ENCODE measurements around the gene ATG16L1.

ATG16L1 gene

DNA sequence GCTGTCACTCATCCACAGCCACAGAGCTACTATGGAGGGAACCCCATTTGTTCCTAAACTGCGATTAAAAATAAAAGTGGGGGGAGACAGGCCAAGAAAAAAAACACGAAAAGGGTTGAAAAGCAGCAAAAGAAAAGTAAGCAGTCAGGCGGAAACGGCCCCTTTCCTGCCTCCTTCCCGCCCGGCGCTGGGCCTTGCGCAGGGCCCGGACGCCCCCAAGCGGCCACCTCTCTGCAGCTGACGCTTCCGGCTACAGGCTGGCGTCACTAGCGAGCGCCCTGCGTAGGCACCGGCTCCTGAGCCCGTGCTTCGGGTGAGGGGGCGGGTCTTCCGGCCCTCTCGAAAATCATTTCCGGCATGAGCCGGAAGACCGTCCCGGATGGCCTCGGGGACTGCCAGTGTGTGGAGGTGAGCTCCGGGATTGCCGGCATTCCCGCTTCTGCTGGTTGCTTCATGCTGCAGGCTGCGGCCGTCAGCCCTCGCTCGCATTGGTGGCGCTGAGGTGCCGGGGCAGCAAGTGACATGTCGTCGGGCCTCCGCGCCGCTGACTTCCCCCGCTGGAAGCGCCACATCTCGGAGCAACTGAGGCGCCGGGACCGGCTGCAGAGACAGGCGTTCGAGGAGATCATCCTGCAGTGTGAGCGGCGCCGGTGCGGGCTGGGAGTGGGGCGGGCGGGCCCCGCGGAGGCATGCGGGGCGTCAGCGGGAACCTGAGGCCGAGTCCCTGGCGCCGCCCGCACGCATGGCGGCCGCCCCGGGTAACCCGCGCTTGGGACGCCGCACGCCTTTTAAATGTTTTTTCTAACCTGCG is at the start of gene ATG16L1:
Gene ATG16L1 (plus strand): TSS at position 368 of the 811 bp plus-strand sequence. CDS start 155 bp downstream, at position 523.
- Histone ChIP-seq H3K4me3 (ENCODE audit: low read length in 2 of 2) (peak within 1 kb of the TSS; percentile 87 to 96), H3K4me1 (ENCODE audit: control insufficient read depth in 2 of 2, insufficient read depth in 2 of 2, low read length in 2 of 2) (peaks cover 11 to 18% of the 10 kb centered on the region in 2 donors), H3K9ac (ENCODE audit: low read depth in 1 of 2, low read length in 2 of 2) (peak within 1 kb of the TSS; percentile 79), H3K9me3 (ENCODE audit: control insufficient read depth in 2 of 2, low read length in 2 of 2) (no peaks in the 10 kb centered on the region), H3K36me3 (ENCODE audit: control insufficient read depth in 2 of 2, insufficient read depth in 2 of 2, low read length in 2 of 2) (peaks cover 7 to 14% of the 10 kb centered on the region in 2 donors), H3K27ac (ENCODE audit: low read depth in 2 of 2, low read length in 2 of 2) (peak within 1 kb of the TSS; percentile 78 to 87), H3K27me3 (ENCODE audit: control insufficient read depth in 2 of 2, insufficient read depth in 2 of 2, low read length in 2 of 2) (no peaks in the 10 kb centered on the region)

GRCh38 chr2:233202531-233202944 is 48.9 kb upstream of the ATG16L1 start:
- H3K27ac ChIP-seq (ENCODE audit: low read depth in 2 of 2, low read length in 2 of 2) = no peak overlapping the region
- no peak overlapping the region for H3K4me3 ChIP-seq (ENCODE audit: low read length in 2 of 2)
- no peaks in the 10 kb centered on the region for H3K27me3 ChIP-seq (ENCODE audit: control insufficient read depth in 2 of 2, insufficient read depth in 2 of 2, low read length in 2 of 2)
- no peak overlapping the region for H3K9ac ChIP-seq (ENCODE audit: low read depth in 1 of 2, low read length in 2 of 2)
- H3K4me1 ChIP-seq (ENCODE audit: control insufficient read depth in 2 of 2, insufficient read depth in 2 of 2, low read length in 2 of 2) = no peaks in the 10 kb centered on the region
- H3K36me3 ChIP-seq (ENCODE audit: control insufficient read depth in 2 of 2, insufficient read depth in 2 of 2, low read length in 2 of 2) = peaks cover 0 to 14% of the 10 kb centered on the region in 2 donors
- no peaks in the 10 kb centered on the region for H3K9me3 ChIP-seq (ENCODE audit: control insufficient read depth in 2 of 2, low read length in 2 of 2)

- H3K4me1 ChIP-seq (ENCODE audit: control insufficient read depth in 2 of 2, insufficient read depth in 2 of 2, low read length in 2 of 2) = no peaks in the 10 kb centered on the region
- no peaks in the 10 kb centered on the region for H3K9me3 ChIP-seq (ENCODE audit: control insufficient read depth in 2 of 2, low read length in 2 of 2)
- H3K27ac ChIP-seq (ENCODE audit: low read depth in 2 of 2, low read length in 2 of 2) = no peak overlapping the region
- H3K4me3 ChIP-seq (ENCODE audit: low read length in 2 of 2) = no peak overlapping the region
- no peaks in the 10 kb centered on the region for H3K27me3 ChIP-seq (ENCODE audit: control insufficient read depth in 2 of 2, insufficient read depth in 2 of 2, low read length in 2 of 2)
- peaks cover 0 to 14% of the 10 kb centered on the region in 2 donors for H3K36me3 ChIP-seq (ENCODE audit: control insufficient read depth in 2 of 2, insufficient read depth in 2 of 2, low read length in 2 of 2)
- no peak overlapping the region for H3K9ac ChIP-seq (ENCODE audit: low read depth in 1 of 2, low read length in 2 of 2)
These were observed 48.4 kb upstream of the ATG16L1 start for GRCh38 chr2:233203060-233203459.

- H3K9me3 ChIP-seq (ENCODE audit: control insufficient read depth in 2 of 2, low read length in 2 of 2) = no peaks in the 10 kb centered on the region
- no peaks in the 10 kb centered on the region for H3K27me3 ChIP-seq (ENCODE audit: control insufficient read depth in 2 of 2, insufficient read depth in 2 of 2, low read length in 2 of 2)
- H3K4me1 ChIP-seq (ENCODE audit: control insufficient read depth in 2 of 2, insufficient read depth in 2 of 2, low read length in 2 of 2) = no peaks in the 10 kb centered on the region
- H3K4me3 ChIP-seq (ENCODE audit: low read length in 2 of 2) = no peak overlapping the region
- H3K27ac ChIP-seq (ENCODE audit: low read depth in 2 of 2, low read length in 2 of 2) = no peak overlapping the region
- H3K9ac ChIP-seq (ENCODE audit: low read depth in 1 of 2, low read length in 2 of 2) = no peak overlapping the region
- peaks cover 0 to 12% of the 10 kb centered on the region in 2 donors for H3K36me3 ChIP-seq (ENCODE audit: control insufficient read depth in 2 of 2, insufficient read depth in 2 of 2, low read length in 2 of 2)
These were observed 47.1 kb upstream of the ATG16L1 start for GRCh38 chr2:233204286-233204936.

- peaks cover 0 to 4% of the 10 kb centered on the region in 2 donors for H3K36me3 ChIP-seq (ENCODE audit: control insufficient read depth in 2 of 2, insufficient read depth in 2 of 2, low read length in 2 of 2)
- no peak overlapping the region for H3K9ac ChIP-seq (ENCODE audit: low read depth in 1 of 2, low read length in 2 of 2)
- H3K4me1 ChIP-seq (ENCODE audit: control insufficient read depth in 2 of 2, insufficient read depth in 2 of 2, low read length in 2 of 2) = no peaks in the 10 kb centered on the region
- H3K9me3 ChIP-seq (ENCODE audit: control insufficient read depth in 2 of 2, low read length in 2 of 2) = no peaks in the 10 kb centered on the region
- no peak overlapping the region for H3K27ac ChIP-seq (ENCODE audit: low read depth in 2 of 2, low read length in 2 of 2)
- H3K4me3 ChIP-seq (ENCODE audit: low read length in 2 of 2) = no peak overlapping the region
- no peaks in the 10 kb centered on the region for H3K27me3 ChIP-seq (ENCODE audit: control insufficient read depth in 2 of 2, insufficient read depth in 2 of 2, low read length in 2 of 2)
These were observed 42.9 kb upstream of the ATG16L1 start for GRCh38 chr2:233208382-233209116.

GRCh38 chr2:233209117-233209532 is 42.3 kb upstream of the ATG16L1 start:
- no peak overlapping the region for H3K9ac ChIP-seq (ENCODE audit: low read depth in 1 of 2, low read length in 2 of 2)
- H3K27me3 ChIP-seq (ENCODE audit: control insufficient read depth in 2 of 2, insufficient read depth in 2 of 2, low read length in 2 of 2) = no peaks in the 10 kb centered on the region
- H3K4me1 ChIP-seq (ENCODE audit: control insufficient read depth in 2 of 2, insufficient read depth in 2 of 2, low read length in 2 of 2) = no peaks in the 10 kb centered on the region
- H3K4me3 ChIP-seq (ENCODE audit: low read length in 2 of 2) = no peak overlapping the region
- peaks cover 0 to 4% of the 10 kb centered on the region in 2 donors for H3K36me3 ChIP-seq (ENCODE audit: control insufficient read depth in 2 of 2, insufficient read depth in 2 of 2, low read length in 2 of 2)
- no peak overlapping the region for H3K27ac ChIP-seq (ENCODE audit: low read depth in 2 of 2, low read length in 2 of 2)
- no peaks in the 10 kb centered on the region for H3K9me3 ChIP-seq (ENCODE audit: control insufficient read depth in 2 of 2, low read length in 2 of 2)

DNA sequence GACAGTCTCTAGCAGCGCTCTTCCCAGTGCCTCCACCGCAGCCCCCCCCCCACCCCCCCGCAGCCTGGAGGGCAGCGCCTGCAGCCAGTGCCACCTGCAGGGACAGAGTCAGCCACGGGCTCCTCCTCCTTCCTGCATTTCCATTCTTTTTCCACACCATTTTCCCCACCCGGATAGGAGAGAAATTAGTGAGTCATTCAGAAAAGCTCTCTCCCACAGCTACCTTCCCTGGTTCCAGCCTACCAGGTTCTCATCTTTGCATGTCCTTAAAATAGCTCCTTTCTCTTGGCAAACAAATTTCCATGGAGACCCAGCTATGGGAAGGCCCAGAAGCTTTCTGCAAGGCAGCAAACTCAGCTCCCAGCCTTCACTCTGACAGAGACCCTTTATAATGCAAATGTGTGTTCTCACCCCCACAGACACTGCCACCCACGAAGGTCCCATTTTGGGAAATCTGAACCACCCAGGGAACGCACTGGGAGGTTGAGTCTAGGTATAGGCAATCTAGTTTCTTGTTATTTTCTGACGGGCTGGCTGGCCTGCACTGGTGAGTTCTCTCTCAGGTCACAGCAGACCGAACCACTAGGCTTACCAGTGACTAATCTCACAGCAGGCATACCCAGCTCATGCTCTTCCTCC is 41.8 kb upstream of the ATG16L1 start:
- Histone ChIP-seq H3K4me3 (ENCODE audit: low read length in 2 of 2) (no peak overlapping the region), H3K27ac (ENCODE audit: low read depth in 2 of 2, low read length in 2 of 2) (no peak overlapping the region), H3K36me3 (ENCODE audit: control insufficient read depth in 2 of 2, insufficient read depth in 2 of 2, low read length in 2 of 2) (peaks cover 0 to 2% of the 10 kb centered on the region in 2 donors), H3K9me3 (ENCODE audit: control insufficient read depth in 2 of 2, low read length in 2 of 2) (no peaks in the 10 kb centered on the region), H3K4me1 (ENCODE audit: control insufficient read depth in 2 of 2, insufficient read depth in 2 of 2, low read length in 2 of 2) (no peaks in the 10 kb centered on the region), H3K9ac (ENCODE audit: low read depth in 1 of 2, low read length in 2 of 2) (no peak overlapping the region), H3K27me3 (ENCODE audit: control insufficient read depth in 2 of 2, insufficient read depth in 2 of 2, low read length in 2 of 2) (no peaks in the 10 kb centered on the region)

DNA sequence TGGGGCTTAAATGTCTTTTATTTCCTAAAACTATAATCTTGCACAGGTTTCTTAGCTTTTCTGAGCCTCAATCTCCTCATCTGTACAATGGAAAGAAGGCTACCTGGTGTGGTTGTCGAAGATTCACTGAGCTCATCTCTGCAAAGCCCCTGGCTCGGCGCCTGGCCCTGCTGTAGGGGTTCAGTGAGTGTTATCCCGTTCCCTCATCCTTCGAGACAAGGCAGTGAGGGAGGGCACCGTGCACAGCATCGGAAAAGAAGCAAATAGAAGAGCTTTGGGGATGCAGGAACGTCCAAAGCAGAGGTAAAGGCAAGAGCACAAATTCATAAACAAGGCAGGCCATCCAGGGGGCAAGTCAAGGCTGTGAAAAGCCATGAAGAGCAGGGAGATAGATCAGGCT is 41.2 kb upstream of the ATG16L1 start:
- H3K27me3 ChIP-seq (ENCODE audit: control insufficient read depth in 2 of 2, insufficient read depth in 2 of 2, low read length in 2 of 2) = no peaks in the 10 kb centered on the region
- H3K36me3 ChIP-seq (ENCODE audit: control insufficient read depth in 2 of 2, insufficient read depth in 2 of 2, low read length in 2 of 2) = no peaks in the 10 kb centered on the region
- no peak overlapping the region for H3K27ac ChIP-seq (ENCODE audit: low read depth in 2 of 2, low read length in 2 of 2)
- H3K4me3 ChIP-seq (ENCODE audit: low read length in 2 of 2) = no peak overlapping the region
- H3K9ac ChIP-seq (ENCODE audit: low read depth in 1 of 2, low read length in 2 of 2) = no peak overlapping the region
- H3K9me3 ChIP-seq (ENCODE audit: control insufficient read depth in 2 of 2, low read length in 2 of 2) = no peaks in the 10 kb centered on the region
- H3K4me1 ChIP-seq (ENCODE audit: control insufficient read depth in 2 of 2, insufficient read depth in 2 of 2, low read length in 2 of 2) = no peaks in the 10 kb centered on the region

- no peaks in the 10 kb centered on the region for H3K4me1 ChIP-seq (ENCODE audit: control insufficient read depth in 2 of 2, insufficient read depth in 2 of 2, low read length in 2 of 2)
- no peak overlapping the region for H3K9ac ChIP-seq (ENCODE audit: low read depth in 1 of 2, low read length in 2 of 2)
- no peak overlapping the region for H3K4me3 ChIP-seq (ENCODE audit: low read length in 2 of 2)
- no peaks in the 10 kb centered on the region for H3K27me3 ChIP-seq (ENCODE audit: control insufficient read depth in 2 of 2, insufficient read depth in 2 of 2, low read length in 2 of 2)
- H3K36me3 ChIP-seq (ENCODE audit: control insufficient read depth in 2 of 2, insufficient read depth in 2 of 2, low read length in 2 of 2) = no peaks in the 10 kb centered on the region
- no peaks in the 10 kb centered on the region for H3K9me3 ChIP-seq (ENCODE audit: control insufficient read depth in 2 of 2, low read length in 2 of 2)
- no peak overlapping the region for H3K27ac ChIP-seq (ENCODE audit: low read depth in 2 of 2, low read length in 2 of 2)
These were observed 40.5 kb upstream of the ATG16L1 start for GRCh38 chr2:233210843-233211547.

All from mucosa of rectum (tissue), 2 donors.